ENCODE data around the gene RAD51B.

GRCh38 chr14:67917006-67917405 is 97.4 kb downstream of the RAD51B start:
- TF ChIP-seq YY1 (IDR thresholded peaks at IDR 0.05; ENCODE audit: insufficient read depth, insufficient read length) (no peak), ZNF274 (IDR thresholded peaks at IDR 0.05; ENCODE audit: low read depth, low read length) (no peak)
